GM18505 (cell line): ENCODE results near the gene ARHGAP4.

Experiments used
- ATAC-seq: cut with Tn5 transposase; IDR thresholded peaks from one replicate; pipeline ENCODE4 v1.9.1; 2021; ENCODE audit not compliant: unreplicated experiment
- POLR2A ChIP-seq: IDR thresholded peaks from 4 replicates; pipeline ENCODE4 v1.6.1; 2011; ENCODE audit warnings: borderline replicate concordance; ENCODE audit not compliant: insufficient read depth, insufficient read length; ENCODE audit errors: extremely low read depth

The ARHGAP4 gene

DNA sequence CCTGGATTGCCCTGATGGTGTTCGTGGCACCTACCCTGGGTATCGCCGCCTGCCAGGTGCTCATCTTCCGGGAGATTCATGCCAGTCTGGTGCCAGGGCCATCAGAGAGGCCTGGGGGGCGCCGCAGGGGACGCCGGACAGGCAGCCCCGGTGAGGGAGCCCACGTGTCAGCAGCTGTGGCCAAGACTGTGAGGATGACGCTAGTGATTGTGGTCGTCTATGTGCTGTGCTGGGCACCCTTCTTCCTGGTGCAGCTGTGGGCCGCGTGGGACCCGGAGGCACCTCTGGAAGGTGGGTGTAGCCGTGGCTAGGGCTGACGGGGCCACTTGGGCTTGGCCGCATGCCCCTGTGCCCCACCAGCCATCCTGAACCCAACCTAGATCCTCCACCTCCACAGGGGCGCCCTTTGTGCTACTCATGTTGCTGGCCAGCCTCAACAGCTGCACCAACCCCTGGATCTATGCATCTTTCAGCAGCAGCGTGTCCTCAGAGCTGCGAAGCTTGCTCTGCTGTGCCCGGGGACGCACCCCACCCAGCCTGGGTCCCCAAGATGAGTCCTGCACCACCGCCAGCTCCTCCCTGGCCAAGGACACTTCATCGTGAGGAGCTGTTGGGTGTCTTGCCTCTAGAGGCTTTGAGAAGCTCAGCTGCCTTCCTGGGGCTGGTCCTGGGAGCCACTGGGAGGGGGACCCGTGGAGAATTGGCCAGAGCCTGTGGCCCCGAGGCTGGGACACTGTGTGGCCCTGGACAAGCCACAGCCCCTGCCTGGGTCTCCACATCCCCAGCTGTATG, 19.7 kb downstream of the ARHGAP4 start:
- no peak for ATAC-seq
- TF ChIP-seq POLR2A: peak; percentile 0

DNA sequence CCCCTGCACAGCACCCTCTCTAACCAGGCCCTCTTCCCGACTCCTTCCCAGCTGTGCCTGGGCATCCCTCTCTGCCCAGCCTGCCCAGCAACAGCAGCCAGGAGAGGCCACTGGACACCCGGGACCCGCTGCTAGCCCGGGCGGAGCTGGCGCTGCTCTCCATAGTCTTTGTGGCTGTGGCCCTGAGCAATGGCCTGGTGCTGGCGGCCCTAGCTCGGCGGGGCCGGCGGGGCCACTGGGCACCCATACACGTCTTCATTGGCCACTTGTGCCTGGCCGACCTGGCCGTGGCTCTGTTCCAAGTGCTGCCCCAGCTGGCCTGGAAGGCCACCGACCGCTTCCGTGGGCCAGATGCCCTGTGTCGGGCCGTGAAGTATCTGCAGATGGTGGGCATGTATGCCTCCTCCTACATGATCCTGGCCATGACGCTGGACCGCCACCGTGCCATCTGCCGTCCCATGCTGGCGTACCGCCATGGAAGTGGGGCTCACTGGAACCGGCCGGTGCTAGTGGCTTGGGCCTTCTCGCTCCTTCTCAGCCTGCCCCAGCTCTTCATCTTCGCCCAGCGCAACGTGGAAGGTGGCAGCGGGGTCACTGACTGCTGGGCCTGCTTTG, 20.5 kb downstream of the ARHGAP4 start:
- no peak for TF ChIP-seq POLR2A
- ATAC-seq: no peak

DNA sequence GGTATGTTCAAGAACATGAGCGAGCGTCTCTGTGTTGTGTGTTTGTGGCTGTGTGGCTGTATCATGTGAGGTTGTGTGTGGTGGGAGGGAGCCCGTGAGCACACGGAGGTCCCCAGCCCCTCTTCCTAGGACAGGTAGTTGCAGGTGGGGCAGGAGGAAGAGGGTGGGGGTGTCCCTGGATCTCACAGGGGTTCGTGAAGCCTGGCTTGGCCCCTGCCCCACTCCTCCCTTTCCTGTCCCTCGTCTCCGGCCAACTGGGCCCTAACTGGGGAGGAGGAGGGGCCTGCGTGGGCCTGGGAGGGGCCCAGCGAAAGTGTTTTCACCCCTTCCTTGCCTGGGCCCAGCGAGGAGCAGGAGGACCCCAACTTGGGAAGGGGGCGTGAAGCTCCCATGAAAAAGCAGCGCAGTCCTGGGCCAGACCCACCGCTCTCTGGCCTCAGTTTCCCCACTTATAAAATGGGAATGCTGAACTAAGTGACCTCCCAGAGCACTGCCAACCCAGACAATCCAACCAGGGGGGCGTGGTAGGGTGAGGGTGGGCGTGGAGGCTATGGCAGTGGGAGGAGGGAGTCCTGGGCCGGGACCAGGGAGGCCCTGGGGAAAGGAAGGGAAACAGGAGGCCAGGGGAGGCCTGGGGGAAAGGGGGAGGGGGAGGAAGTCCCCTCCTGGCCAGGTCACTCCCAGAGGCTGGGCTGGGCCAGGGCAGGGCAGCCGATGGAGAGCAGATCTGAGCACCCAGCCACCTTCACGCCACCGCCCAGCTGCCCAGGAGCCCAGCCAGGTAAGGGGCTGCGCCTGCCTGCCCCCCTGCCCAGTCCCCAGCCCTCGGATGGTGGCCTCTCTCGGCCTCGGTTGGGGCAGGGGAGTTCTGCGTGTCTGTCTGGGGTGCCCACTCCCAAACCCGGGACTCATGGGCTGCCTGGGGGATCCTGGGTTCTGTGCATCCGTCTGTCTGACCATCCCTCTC, 21.8 kb downstream of the ARHGAP4 start, which contains the start of gene AVPR2:
Gene AVPR2 (plus strand): TSS at position 683 of the 967 bp plus-strand sequence. CDS start 473 bp downstream, outside the sequence.
- TF ChIP-seq POLR2A: no peak
- ATAC-seq: no peak

DNA sequence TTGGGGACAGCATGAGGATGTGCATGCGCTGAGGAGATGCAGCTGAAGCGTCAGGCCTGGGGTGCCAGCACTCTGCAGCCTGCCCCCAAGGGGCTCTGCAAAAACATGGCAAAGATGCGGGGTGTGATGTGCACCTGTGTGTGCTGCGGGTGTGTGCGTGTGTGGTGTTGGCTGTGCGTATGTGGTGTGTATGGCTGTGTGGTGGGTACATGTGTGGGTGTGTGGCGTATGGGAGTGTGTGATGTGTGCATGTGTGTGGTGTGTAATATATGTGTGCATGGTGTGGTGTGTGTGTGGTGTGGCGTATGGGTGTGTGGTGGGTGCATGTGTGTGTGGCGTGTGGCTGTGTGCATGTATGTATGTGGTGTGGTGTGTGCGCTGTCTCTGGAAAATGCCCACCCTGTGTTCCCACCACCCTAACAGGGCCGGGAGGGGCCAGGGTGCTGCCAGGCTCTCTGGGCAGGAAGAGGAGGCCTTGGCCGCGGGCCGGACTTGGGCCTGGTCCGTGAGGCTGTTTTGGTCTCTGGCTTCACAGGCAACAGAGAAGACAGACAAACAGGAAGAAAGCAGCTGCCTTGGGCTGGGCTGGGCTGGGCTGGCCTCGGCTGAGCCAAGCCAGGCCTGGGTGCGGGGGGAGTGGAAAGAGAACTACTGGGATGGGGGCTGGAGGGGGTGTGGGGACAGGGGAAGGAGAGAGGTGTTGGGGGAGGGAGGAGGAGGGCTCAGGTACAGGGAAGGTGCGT, 22.7 kb downstream of the ARHGAP4 start:
- TF ChIP-seq POLR2A: no peak
- ATAC-seq: no peak

DNA sequence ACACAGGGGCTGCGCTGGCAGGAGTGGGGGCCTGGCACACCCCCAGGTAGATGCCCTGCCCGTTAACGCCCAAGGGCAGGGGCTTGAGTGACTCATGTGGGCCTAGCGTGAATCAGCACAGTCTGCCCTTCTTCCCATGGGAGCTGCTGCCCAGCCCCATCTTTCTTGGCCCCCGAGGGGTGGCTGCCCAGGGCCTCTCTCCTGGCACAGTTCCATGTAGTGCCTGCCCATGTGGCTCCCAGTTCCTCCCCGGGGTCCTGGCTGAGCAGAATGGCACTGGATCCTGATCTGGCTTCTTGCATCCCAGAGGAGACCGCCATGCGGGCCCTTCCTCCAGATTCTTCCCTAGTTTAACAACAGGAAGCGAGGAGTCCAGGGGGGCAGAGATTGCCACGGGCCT, 23.7 kb downstream of the ARHGAP4 start:
- ATAC-seq: no peak
- TF ChIP-seq POLR2A: no peak

DNA sequence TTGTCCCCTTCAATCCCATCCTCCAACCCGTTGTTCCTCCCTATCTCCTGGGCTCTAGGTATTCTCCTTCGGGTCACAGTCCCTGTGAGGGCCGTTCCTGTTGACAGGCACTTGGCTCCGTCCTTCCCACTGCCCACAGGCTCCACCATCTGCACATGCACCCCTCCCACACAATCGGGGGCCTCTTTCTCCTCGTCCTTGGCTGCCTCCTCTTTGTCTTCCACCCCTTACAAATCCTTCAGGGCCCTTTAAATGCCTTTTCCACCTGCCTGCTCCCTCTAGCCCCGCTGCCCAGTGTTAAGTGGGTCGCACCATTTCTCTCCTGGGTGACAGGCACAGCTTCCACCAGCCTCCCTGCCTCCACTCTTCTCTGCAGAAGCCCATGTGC, 24.3 kb downstream of the ARHGAP4 start:
- TF ChIP-seq POLR2A: no peak
- ATAC-seq: no peak

DNA sequence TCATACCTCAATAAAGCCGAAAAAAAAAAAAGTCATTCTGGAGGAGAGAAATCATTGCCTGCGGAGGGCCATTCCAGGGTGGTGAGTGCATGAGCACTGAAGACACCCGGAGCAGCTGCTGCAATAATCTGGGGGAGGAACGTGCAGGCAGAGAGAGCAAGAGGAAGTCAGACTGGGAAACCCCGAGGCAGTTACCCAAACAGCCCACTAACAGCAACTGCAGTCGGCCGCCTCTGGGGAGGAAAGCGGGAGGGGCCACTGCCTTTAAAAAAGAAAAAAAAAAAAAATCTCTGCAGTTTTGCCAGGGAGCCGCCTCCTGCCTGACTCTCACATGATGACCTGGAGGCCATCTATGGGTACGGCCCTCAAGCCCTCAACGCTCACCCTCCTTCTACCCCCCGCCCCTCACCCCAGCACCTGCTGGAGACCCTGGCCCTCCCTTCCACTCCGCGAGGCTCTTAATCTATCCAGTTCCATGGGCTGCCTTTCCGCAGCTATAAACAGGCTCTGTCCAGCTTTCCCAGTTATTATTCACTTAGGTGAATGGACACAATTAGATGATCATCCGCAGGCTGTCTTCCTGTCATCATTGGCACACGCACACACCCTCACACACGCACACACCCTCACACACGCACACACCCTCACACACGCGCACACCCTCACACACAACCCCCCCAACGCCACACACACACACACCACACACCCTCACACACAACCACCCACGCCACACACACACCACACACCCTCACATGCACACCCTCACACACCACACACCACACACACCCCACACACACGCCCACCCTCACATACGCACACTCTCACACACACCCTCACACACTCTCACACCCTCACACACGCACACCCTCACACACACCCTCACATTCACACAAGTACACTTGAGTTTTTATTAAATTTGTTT, 25.0 kb downstream of the ARHGAP4 start:
- no peak for TF ChIP-seq POLR2A
- ATAC-seq: peak; percentile 60

DNA sequence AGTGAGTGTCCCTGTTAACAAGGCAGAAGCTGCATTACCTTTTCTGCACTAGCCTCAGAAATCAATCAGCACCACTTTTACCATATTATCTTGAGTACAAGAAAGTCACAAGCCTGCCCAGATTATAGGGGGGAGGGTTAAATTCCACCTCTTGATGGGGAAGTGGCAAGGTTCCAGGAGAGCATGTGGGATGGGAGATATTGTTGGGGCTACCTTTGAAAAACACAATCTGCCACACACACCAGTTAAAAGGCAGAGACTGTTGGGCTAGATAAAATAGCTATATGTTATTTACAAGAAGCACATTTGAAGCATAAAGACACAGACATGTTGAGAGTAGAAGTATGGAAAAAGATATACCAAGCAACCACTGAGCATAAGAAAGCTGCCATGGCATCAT, 28.2 kb downstream of the ARHGAP4 start:
- no peak for ATAC-seq
- TF ChIP-seq POLR2A: no peak

DNA sequence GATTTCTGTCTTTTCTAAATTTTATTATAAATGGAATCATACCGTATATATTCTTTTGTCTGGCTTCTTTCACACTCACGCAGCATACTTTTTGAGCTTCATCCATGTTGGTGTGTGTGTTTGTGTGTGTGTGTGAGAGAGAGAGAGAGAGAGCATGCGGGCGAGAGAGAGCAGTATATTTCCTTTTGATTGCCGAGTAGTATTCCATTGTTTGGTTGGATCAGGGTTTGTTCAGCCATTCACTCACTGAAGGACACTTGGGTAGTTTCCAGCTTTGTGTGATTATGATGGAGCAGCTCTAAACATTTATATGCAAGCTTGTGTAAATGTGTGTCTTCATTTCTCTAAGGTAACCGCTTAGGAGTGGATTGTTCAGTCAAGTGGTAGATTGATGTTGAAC, 36.9 kb downstream of the ARHGAP4 start:
- TF ChIP-seq POLR2A: no peak
- ATAC-seq: no peak

DNA sequence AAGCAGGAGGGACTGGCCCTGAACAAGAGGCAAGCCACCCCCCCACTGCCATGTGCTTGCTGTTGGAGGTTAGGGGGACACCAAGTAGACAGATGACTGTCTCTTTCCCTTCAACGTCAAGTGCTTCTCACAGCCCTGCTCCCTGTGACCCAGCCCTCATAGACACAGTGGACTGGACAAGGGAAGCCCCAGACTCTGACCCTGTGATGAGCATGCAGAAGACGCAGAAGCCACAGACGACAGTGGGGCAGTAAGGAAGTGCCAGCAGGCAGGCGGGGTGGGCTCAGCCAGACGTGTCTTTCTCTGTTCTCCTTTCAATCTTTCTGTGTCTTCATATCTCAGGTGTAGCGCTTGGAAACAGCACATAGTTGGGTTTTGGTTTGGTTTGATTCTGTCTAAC, 37.7 kb downstream of the ARHGAP4 start:
- ATAC-seq: no peak
- TF ChIP-seq POLR2A: no peak

DNA sequence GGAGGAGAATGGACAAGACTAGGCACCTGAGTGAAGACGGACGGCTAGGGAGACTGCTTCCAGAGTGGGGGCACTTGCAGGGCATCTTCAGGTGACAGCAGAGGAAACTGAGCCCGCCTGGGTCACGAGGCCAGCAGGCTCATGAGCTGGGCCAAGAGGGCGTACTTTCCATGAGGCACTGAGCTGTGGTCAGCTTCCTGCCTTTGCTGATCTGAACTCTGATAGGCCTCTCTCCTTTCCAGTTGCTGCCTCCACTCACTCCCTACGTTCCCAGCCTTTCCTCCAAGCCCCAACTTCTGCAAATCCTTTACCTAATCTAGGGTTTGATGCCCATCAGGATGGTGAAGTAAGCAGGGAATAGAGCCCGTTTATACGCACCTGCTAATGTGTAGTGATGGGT, 38.7 kb downstream of the ARHGAP4 start:
- no peak for ATAC-seq

DNA sequence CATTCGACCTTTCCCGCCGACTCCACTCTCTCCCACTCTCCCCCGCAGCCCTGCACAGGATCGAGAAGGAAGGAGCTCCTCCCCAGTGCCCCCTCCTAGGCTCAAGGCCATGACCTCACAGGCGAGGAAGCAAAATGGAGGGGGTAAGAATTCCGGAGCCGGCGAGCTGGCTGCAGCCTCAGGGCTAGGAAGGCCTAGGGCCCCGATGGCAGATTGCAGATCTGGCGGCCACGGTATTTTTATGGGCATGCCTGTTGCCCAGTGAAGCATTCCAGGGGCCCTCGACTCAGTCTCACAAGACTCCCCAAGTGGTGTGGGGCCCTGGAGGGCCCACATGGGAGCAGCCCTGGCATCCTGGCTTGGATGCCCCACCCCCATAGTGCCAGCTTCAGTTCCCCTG, 39.1 kb downstream of the ARHGAP4 start:
- ATAC-seq: no peak
- TF ChIP-seq POLR2A: no peak

More for the DNA sequence above, 38.7 kb downstream of the ARHGAP4 start:
- no peak for TF ChIP-seq POLR2A
